OCI-LY3 (cell line): ENCODE results near the gene FIBP.
A peak's percentile ranks its signal among the peaks of the same experiment; 100 is the strongest.

ENCODE experiments used
- H2AFZ ChIP-seq: fragments of 200-600, 300-600 bp; shearing (Covaris generic); 2 replicates; pipeline ENCODE4 v1.6.0; 2014; ENCODE audit warnings: antibody characterized with exemption, low read depth, low read length
- H3K27ac ChIP-seq: fragments of 200-600, 300-600 bp; sonication (generic); 2 replicates; pipeline ENCODE4 v1.5.1; 2014; ENCODE audit warnings: mild to moderate bottlenecking, low read length, moderate library complexity, mixed read lengths
- H3K27me3 ChIP-seq: fragments of 200-600, 300-600 bp; sonication (generic); 2 replicates; pipeline ENCODE4 v1.6.1; 2014; ENCODE audit warnings: low read depth, low read length, mixed read lengths
- H3K36me3 ChIP-seq: fragments of 200-600, 300-600 bp; sonication (generic); replicated peaks from 2 replicates; pipeline ENCODE3; 2014; ENCODE audit warnings: low read depth, low read length, mixed read lengths
- H3K4me1 ChIP-seq: fragments of 300-600, 200-600 bp; sonication (generic); 2 replicates; pipeline ENCODE4 v1.6.1; 2014; ENCODE audit warnings: low read length, mixed read lengths
- H3K4me2 ChIP-seq: fragments of 200-600, 300-600 bp; sonication (generic); 2 replicates; pipeline ENCODE4 v1.6.1; 2014; ENCODE audit warnings: low read length, mixed read lengths
- H3K4me3 ChIP-seq: fragments of 300-600, 200-600 bp; sonication (generic); 2 replicates; pipeline ENCODE4 v1.5.1; 2014; ENCODE audit warnings: antibody characterized with exemption, mild to moderate bottlenecking, low read length, moderate library complexity
- H3K79me2 ChIP-seq: fragments of 300-600, 200-600 bp; shearing (Covaris generic); 2 replicates; pipeline ENCODE4 v1.6.1; 2014; ENCODE audit warnings: mild to moderate bottlenecking, low read length, mixed read lengths
- H3K9ac ChIP-seq: fragments of 300-600, 200-600 bp; shearing (Covaris generic); 2 replicates; pipeline ENCODE4 v1.6.0; 2014; ENCODE audit warnings: mild to moderate bottlenecking, low read length, moderate library complexity
- H3K9me3 ChIP-seq: fragments of 200-600, 300-600 bp; shearing (Covaris generic); 2 replicates; pipeline ENCODE4 v1.6.1; 2014; ENCODE audit warnings: low read length, mixed read lengths; ENCODE audit not compliant: insufficient read depth
- H4K20me1 ChIP-seq: fragments of 200-600, 300-600 bp; sonication (generic); 2 replicates; pipeline ENCODE4 v1.6.1; 2016; ENCODE audit warnings: low read length, mixed read lengths; ENCODE audit not compliant: insufficient read depth
- CTCF ChIP-seq: fragments of 200-600, 300-600 bp; sonication (generic); IDR thresholded peaks from 2 replicates; pipeline ENCODE4 v1.5.1; 2014; ENCODE audit warnings: antibody characterized with exemption, low read length, low read depth
- EZH2phosphoT487 ChIP-seq: fragments of 200-600 bp; shearing (Covaris generic); IDR thresholded peaks from 2 replicates; pipeline ENCODE4 v1.6.1; 2018; ENCODE audit warnings: antibody characterized with exemption, mixed run types, low read depth

Gene FIBP

GRCh38 chr11:65890324-65891218 lies 2.3 kb upstream of the FIBP start, which contains the start of gene CCDC85B:
Gene CCDC85B (plus strand): TSS chr11:65890673. CDS start chr11:65890784, 111 bp downstream.
- no peak for TF ChIP-seq EZH2phosphoT487
- peak; percentile 2 for TF ChIP-seq CTCF
- peak within 1 kb of the TSS; percentile 95 for H3K9ac ChIP-seq
- H3K4me2 ChIP-seq, result peak within 1 kb of the TSS; percentile 97
- peaks cover 36% of the 10 kb centered on the region for H3K4me1 ChIP-seq
- peak within 1 kb of the TSS; percentile 82 for H3K27ac ChIP-seq
- peak within 1 kb of the TSS; percentile 0; the same call in 1 of the 2 replicates for H2AFZ ChIP-seq
- H3K36me3 ChIP-seq, result peaks cover 10% of the 10 kb centered on the region
- no peaks in the 10 kb centered on the region for H3K27me3 ChIP-seq
- H3K9me3 ChIP-seq, result no peaks in the 10 kb centered on the region
- H4K20me1 ChIP-seq, result peaks cover 12% of the 10 kb centered on the region; the same call in 1 of the 2 replicates
- H3K79me2 ChIP-seq, result peaks cover 37% of the 10 kb centered on the region
- H3K4me3 ChIP-seq, result peak within 1 kb of the TSS; percentile 92

- peak overlapping the region; percentile 85 for H2AFZ ChIP-seq
- peaks cover 28% of the 10 kb centered on the region for H3K4me1 ChIP-seq
Observed at GRCh38 chr11:65887723-65888162, 528 bp downstream of the FIBP start.

GRCh38 chr11:65886826-65887722 lies 1.2 kb downstream of the FIBP start:
- TF ChIP-seq EZH2phosphoT487 (no peak), CTCF (no peak)
- peaks cover 5% of the 10 kb centered on the region; the same call in 1 of the 2 replicates for H4K20me1 ChIP-seq
- H3K4me2 ChIP-seq, result peak overlapping the region; percentile 95
- H2AFZ ChIP-seq, result no peak overlapping the region
- H3K27me3 ChIP-seq, result no peaks in the 10 kb centered on the region
- no peaks in the 10 kb centered on the region for H3K9me3 ChIP-seq
- peak overlapping the region; percentile 87 for H3K9ac ChIP-seq
- peaks cover 22% of the 10 kb centered on the region for H3K4me1 ChIP-seq
- H3K4me3 ChIP-seq, result peak overlapping the region; percentile 92
- H3K27ac ChIP-seq, result no peak overlapping the region
- peaks cover 26% of the 10 kb centered on the region for H3K79me2 ChIP-seq
- H3K36me3 ChIP-seq, result peaks cover 39% of the 10 kb centered on the region

More at GRCh38 chr11:65887723-65888162, 528 bp downstream of the FIBP start:
- Histone ChIP-seq H3K27me3 (no peaks in the 10 kb centered on the region), H3K27ac (peak overlapping the region; percentile 55), H3K4me2 (peak overlapping the region; percentile 95), H3K4me3 (peak overlapping the region; percentile 92), H3K36me3 (peaks cover 33% of the 10 kb centered on the region), H4K20me1 (peaks cover 12% of the 10 kb centered on the region; the same call in 1 of the 2 replicates), H3K79me2 (peaks cover 33% of the 10 kb centered on the region), H3K9me3 (no peaks in the 10 kb centered on the region), H3K9ac (peak overlapping the region; percentile 87)
- TF ChIP-seq EZH2phosphoT487, result no peak
- TF ChIP-seq CTCF, result no peak
